Renal cortical epithelial cell (primary cell): ENCODE measurements around the gene PRR14. TPM values are rescaled to one million over a fixed set of nuclear protein-coding genes. Genes with fewer than 3 reads are reported as not detected.
A peak's percentile ranks its signal among the peaks of the same experiment; 100 is the strongest.
"Not testable (repeated sequence)": the region's sequence is repeated elsewhere in the genome, so short reads cannot be mapped to it uniquely, and the experiment has no call there.

ENCODE experiments used
- DNase-seq: peaks from one replicate; pipeline ENCODE4 v3.0.0-alpha.2; 2011; ENCODE audit warnings: low read depth
- total RNA-seq: library from RNA; depleted of rRNA; stranded (reverse); fragments of >200 nt; gene quantifications from 2 replicates; pipeline ENCODE4 v1.2.3, GENCODE V29; 2014

Gene PRR14
- total RNA-seq, 1 donor from 2014 or later: 10.0 TPM

GRCh38 chr16:30632454-30632853, 18.3 kb upstream of the PRR14 start:
- not testable (repeated sequence) for DNase-seq

GRCh38 chr16:30633526-30633925, 17.2 kb upstream of the PRR14 start:
- no peak for DNase-seq

GRCh38 chr16:30636599-30636998, 14.2 kb upstream of the PRR14 start:
- no peak for DNase-seq

GRCh38 chr16:30637139-30637538, 13.6 kb upstream of the PRR14 start:
- not testable (repeated sequence) for DNase-seq

GRCh38 chr16:30637944-30638343, 12.8 kb upstream of the PRR14 start:
- DNase-seq: peak; percentile 53

- no peak for DNase-seq
Measured at GRCh38 chr16:30641378-30641982, 9.3 kb upstream of the PRR14 start.

- DNase-seq: no peak
Measured at GRCh38 chr16:30644334-30644830, 6.4 kb upstream of the PRR14 start.

GRCh38 chr16:30645727-30646126, 5.0 kb upstream of the PRR14 start:
- DNase-seq: no peak

- no peak for DNase-seq
Measured at GRCh38 chr16:30647274-30647571, 3.5 kb upstream of the PRR14 start.

- no peak for DNase-seq
Measured at GRCh38 chr16:30649725-30650368, 913 bp upstream of the PRR14 start.

GRCh38 chr16:30651124-30652004, 604 bp downstream of the PRR14 start:
- peak; percentile 27 for DNase-seq

- no peak for DNase-seq
Measured at GRCh38 chr16:30652005-30652296, 1.2 kb downstream of the PRR14 start.

GRCh38 chr16:30652718-30653117, 2.0 kb downstream of the PRR14 start:
- no peak for DNase-seq

GRCh38 chr16:30654856-30655255, 4.1 kb downstream of the PRR14 start:
- no peak for DNase-seq

GRCh38 chr16:30655815-30656347, 5.1 kb downstream of the PRR14 start:
- DNase-seq: no peak

GRCh38 chr16:30656388-30656787, 5.6 kb downstream of the PRR14 start:
- DNase-seq: no peak

GRCh38 chr16:30656974-30657865, 6.5 kb downstream of the PRR14 start:
- peak; percentile 34 for DNase-seq

- DNase-seq: peak; percentile 100
Measured at GRCh38 chr16:30657866-30658730, 7.3 kb downstream of the PRR14 start, which contains the start of gene FBRS. Gene FBRS (plus strand): TSS chr16:30658431. CDS start chr16:30659519, 1,088 bp downstream.

GRCh38 chr16:30658731-30659506, 8.2 kb downstream of the PRR14 start:
- peak; percentile 91 for DNase-seq
